PFSK-1 (cell line): Measurements from ENCODE around the gene MKNK1.

Experiments
- FOXP2 ChIP-seq: optimal IDR thresholded peaks from 2 replicates; pipeline ENCODE3; 2011; ENCODE audit warnings: borderline replicate concordance, control low read depth, inconsistent platforms; ENCODE audit not compliant: insufficient read depth; ENCODE audit errors: extremely low read length, extremely low read depth
- POLR2AphosphoS5 ChIP-seq: IDR thresholded peaks from 2 replicates; pipeline ENCODE4 v1.6.1; 2012; ENCODE audit warnings: low read depth, mild to moderate bottlenecking, control low read depth, low read length, moderate library complexity
- SIN3A ChIP-seq: IDR thresholded peaks from 2 replicates; pipeline ENCODE4 v1.6.1; 2012; ENCODE audit warnings: mild to moderate bottlenecking, low read length, moderate library complexity, borderline replicate concordance; ENCODE audit not compliant: insufficient read depth
- TAF1 ChIP-seq: IDR thresholded peaks from 2 replicates; pipeline ENCODE4 v1.6.1; 2012; ENCODE audit warnings: low read length, control low read depth, borderline replicate concordance; ENCODE audit not compliant: insufficient read depth
- TF ChIP-seq, protein P1 (sequence below), 2 experiments: IDR thresholded peaks; 2 replicates each; pipeline versions ENCODE4 v1.6.1 to v1.8.0; 2011 to 2012; ENCODE audit warnings: low read depth in 2 of 2, low read length in 2 of 2, control low read depth in 1 of 2, inconsistent platforms in 1 of 2, mild to moderate bottlenecking in 1 of 2, moderate library complexity in 1 of 2; ENCODE audit not compliant: insufficient read depth in 1 of 2

The MKNK1 gene

DNA sequence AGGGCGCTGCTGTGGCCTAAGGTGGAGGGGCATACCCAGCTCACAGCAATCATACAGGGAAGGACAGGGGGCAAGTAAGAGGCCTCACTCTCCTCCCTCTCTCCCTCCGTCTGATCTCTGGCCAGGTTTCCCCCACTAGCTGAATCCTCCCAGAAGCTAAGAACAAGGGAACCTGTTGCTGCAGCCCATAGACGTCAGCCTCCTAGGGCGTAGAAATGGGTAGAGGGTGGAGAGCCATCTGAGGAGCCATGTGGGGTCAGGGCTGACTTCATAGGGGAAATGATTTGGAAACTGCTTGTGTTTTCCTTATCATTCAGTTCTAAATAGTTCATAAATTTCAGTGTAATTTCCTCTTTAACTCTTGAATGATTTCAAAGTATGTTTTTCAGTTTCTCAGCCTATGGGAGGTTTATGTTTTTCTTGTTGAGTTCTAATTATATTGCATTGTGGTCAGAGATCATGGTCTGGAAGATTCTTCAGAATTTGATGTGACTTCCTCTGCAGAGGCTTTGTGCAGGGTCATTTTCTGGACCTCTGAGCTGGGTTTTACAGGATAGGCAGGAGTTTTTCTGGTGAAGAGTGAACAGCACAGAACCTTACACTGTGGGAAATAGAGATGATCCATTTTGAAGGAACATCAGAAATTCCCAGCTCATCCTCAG is 14.8 kb upstream of the MKNK1 start:
- TF ChIP-seq SIN3A: no peak
- TF ChIP-seq TAF1: no peak
- TF ChIP-seq POLR2AphosphoS5: no peak
- TF ChIP-seq, protein P1, sequence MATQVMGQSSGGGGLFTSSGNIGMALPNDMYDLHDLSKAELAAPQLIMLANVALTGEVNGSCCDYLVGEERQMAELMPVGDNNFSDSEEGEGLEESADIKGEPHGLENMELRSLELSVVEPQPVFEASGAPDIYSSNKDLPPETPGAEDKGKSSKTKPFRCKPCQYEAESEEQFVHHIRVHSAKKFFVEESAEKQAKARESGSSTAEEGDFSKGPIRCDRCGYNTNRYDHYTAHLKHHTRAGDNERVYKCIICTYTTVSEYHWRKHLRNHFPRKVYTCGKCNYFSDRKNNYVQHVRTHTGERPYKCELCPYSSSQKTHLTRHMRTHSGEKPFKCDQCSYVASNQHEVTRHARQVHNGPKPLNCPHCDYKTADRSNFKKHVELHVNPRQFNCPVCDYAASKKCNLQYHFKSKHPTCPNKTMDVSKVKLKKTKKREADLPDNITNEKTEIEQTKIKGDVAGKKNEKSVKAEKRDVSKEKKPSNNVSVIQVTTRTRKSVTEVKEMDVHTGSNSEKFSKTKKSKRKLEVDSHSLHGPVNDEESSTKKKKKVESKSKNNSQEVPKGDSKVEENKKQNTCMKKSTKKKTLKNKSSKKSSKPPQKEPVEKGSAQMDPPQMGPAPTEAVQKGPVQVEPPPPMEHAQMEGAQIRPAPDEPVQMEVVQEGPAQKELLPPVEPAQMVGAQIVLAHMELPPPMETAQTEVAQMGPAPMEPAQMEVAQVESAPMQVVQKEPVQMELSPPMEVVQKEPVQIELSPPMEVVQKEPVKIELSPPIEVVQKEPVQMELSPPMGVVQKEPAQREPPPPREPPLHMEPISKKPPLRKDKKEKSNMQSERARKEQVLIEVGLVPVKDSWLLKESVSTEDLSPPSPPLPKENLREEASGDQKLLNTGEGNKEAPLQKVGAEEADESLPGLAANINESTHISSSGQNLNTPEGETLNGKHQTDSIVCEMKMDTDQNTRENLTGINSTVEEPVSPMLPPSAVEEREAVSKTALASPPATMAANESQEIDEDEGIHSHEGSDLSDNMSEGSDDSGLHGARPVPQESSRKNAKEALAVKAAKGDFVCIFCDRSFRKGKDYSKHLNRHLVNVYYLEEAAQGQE (IDR thresholded peaks at IDR 0.05; ENCODE audit: insufficient read depth in 1 of 2, low read depth in 2 of 2, low read length in 2 of 2): no peak
- no peak for TF ChIP-seq FOXP2

DNA sequence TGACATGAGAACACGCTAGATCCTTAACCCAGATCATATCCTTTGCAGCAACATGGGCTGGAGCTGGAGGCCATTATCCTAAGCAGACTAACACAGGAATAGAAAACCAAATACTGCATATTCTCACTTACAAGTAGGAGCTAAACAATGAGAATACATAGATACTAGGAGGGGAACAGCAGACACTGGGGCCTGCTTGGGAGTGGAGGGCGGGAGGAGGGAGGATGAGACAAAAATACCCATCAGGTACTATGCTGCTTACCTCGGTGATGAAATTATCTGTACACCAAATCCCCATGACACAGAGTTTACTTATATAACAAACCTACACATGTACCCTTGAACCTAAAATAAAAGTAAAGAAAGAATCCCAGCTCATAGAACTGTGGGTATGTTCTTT is 13.8 kb upstream of the MKNK1 start:
- no peak for TF ChIP-seq SIN3A

DNA sequence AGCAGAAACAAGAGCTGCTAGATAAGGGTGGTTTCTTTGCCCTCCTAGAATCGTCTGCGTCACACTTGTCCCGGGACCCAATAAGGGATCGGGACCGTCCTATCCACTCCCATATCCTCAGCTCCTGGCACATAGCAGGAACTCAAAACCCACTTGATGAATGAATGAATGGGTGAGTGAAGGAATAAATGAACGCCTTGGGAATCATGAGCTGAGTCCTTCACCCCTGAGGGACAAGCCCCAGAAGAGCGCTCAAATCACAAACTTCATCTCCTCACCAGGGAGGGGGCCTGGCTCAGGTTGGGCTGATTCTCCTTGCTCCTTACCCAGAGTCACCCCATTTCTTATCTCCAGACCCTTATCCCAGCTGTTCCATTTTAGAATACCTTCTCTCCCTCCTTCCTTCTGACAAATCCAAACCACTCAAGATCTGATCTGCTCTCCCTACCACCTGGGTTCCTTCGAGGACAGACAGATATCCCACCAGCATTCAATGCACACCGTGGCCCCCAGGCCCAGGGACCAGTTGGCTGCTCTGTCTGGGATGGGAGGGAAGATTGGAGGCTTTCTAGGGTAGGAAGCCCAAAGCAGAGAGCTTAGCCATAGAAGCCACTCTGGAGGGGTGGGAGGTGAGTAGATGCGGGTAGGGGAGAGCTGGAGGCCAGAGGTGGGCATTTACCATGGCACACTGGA is 13.2 kb upstream of the MKNK1 start:
- TF ChIP-seq TAF1: no peak

DNA sequence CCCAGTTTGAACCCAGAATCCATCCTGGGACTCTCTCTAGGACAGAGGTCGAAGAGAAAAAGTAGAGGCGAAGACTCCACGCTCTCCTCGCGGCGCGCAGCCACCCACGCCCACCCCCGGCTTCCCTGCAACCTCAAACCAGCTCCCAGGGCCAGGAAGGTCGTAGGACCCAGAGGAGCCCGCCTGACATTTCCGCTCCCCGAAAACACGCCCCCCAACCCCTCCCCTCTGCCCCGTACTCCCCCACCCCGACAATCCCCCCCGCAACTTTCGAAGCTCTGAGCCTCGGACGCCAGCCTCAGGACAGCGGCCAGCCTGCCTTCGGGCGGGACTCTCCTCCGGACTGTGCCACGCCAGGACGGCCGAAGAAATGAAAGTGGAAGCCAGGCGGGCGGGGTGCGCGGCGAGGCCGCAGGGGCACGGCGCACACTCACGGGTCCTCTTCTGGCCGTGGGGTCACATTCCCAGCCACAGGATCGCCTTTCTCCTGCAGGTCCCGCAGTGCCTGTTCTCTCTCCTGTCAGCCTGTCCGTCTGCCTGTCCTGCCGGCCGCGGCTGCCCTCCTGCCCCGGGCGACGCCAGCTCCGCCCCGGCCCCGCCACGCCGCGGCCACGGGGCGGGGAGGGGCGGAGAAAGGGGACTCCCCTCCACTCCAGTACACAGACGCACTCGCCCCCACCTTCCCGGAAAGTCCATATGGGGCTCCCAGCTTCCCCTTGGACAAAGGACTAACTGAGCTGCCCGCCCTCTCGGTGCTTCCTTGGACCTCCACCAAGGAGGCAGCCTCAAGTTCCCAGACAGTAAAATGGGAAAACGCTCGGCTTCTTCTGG is 12.4 kb upstream of the MKNK1 start, which contains the start of gene MOB3C:
Gene MOB3C (minus strand): TSS at position 535 of the 831 bp plus-strand sequence. CDS start 3,490 bp downstream, outside the sequence.
- TF ChIP-seq SIN3A (no peak; the same call in 1 of the 2 replicates), POLR2AphosphoS5 (0 out of 2 replicates have a peak, but pooled peaks have one; percentile 33)

DNA sequence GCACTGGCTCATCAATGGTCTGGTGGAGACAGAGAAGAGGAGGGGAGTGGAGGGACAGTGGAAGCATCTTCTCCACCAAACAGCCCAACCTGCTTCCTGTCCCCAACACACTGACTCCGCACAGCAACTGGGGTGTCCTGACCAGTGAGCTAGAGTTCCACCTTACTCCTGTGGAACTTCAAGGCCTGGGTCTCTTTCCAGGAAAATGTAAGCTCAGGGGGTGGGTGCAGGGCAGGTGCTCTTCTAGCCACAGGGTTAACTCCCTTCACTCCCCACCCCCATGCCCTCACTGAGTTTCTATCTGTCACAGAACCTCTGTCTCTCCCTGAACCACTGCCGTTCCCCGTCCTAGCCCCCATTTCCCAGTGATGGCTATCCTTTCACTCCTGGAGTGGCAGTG is 11.7 kb upstream of the MKNK1 start:
- TF ChIP-seq TAF1 (no peak), FOXP2 (no peak), POLR2AphosphoS5 (no peak), SIN3A (no peak)
- TF ChIP-seq, protein P1 (IDR thresholded peaks at IDR 0.05; ENCODE audit: insufficient read depth in 1 of 2, low read depth in 2 of 2, low read length in 2 of 2): no peak

DNA sequence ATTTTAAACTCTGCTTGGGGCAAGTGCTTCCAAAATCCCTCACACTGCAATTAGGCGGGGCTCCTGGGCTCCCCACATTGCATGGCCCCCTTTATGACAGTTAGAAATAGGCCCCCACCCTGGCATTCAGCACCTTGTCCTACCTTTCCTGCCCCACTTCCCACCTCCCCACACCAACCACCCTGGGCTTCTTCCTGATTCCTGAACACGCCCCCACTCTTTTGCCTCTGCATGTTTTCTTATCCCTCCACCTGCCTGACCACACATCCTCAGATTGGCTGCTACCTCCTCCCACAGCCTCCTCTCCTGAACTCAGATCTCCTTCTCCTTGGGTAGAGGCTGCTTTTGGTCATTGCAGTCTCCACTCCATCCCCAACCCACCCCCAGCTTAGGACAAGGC is 11.0 kb upstream of the MKNK1 start:
- TF ChIP-seq POLR2AphosphoS5 (no peak), SIN3A (no peak), FOXP2 (no peak), TAF1 (no peak)
- TF ChIP-seq, protein P1 (IDR thresholded peaks at IDR 0.05; ENCODE audit: insufficient read depth in 1 of 2, low read depth in 2 of 2, low read length in 2 of 2): no peak
